ENCODE results near the gene PDSS2.
A peak's percentile ranks its signal among the peaks of the same experiment; 100 is the strongest.

PDSS2 gene

GRCh38 chr6:107264357-107264840, 195.0 kb downstream of the PDSS2 start:
- DNase-seq (ENCODE audit: low read depth) = peak; percentile 72
- TF ChIP-seq CTCF (IDR thresholded peaks at IDR 0.05; ENCODE audit: control insufficient read depth, extremely low read depth, insufficient read depth) = no peak
- no peak overlapping the region for H3K4me3 ChIP-seq (ENCODE audit: low read depth, low read length)

- no peak overlapping the region for H3K4me3 ChIP-seq (ENCODE audit: low read depth, low read length)
- DNase-seq (ENCODE audit: low read depth) = no peak
- TF ChIP-seq CTCF (IDR thresholded peaks at IDR 0.05; ENCODE audit: control insufficient read depth, extremely low read depth, insufficient read depth) = no peak
Measured at GRCh38 chr6:107259951-107260350, 199.4 kb downstream of the PDSS2 start.

GRCh38 chr6:107248147-107248546, 211.2 kb downstream of the PDSS2 start:
- H3K4me3 ChIP-seq (ENCODE audit: low read depth, low read length) = no peak overlapping the region
- no peak for TF ChIP-seq CTCF (IDR thresholded peaks at IDR 0.05; ENCODE audit: control insufficient read depth, extremely low read depth, insufficient read depth)
- DNase-seq (ENCODE audit: low read depth) = no peak

- no peak for TF ChIP-seq CTCF (IDR thresholded peaks at IDR 0.05; ENCODE audit: control insufficient read depth, extremely low read depth, insufficient read depth)
- peak; percentile 46 for DNase-seq (ENCODE audit: low read depth)
- H3K4me3 ChIP-seq (ENCODE audit: low read depth, low read length) = no peak overlapping the region
Measured at GRCh38 chr6:107246972-107247615, 212.3 kb downstream of the PDSS2 start.

- no peak for DNase-seq (ENCODE audit: low read depth)
- no peak overlapping the region for H3K4me3 ChIP-seq (ENCODE audit: low read depth, low read length)
- TF ChIP-seq CTCF (IDR thresholded peaks at IDR 0.05; ENCODE audit: control insufficient read depth, extremely low read depth, insufficient read depth) = no peak
Measured at GRCh38 chr6:107246249-107246971, 213.0 kb downstream of the PDSS2 start.

- no peak for TF ChIP-seq CTCF (IDR thresholded peaks at IDR 0.05; ENCODE audit: control insufficient read depth, extremely low read depth, insufficient read depth)
- DNase-seq (ENCODE audit: low read depth) = no peak
- no peak overlapping the region for H3K4me3 ChIP-seq (ENCODE audit: low read depth, low read length)
Measured at GRCh38 chr6:107244742-107245480, 214.5 kb downstream of the PDSS2 start.
